ENCODE results near the gene THSD1.

The THSD1 gene

DNA sequence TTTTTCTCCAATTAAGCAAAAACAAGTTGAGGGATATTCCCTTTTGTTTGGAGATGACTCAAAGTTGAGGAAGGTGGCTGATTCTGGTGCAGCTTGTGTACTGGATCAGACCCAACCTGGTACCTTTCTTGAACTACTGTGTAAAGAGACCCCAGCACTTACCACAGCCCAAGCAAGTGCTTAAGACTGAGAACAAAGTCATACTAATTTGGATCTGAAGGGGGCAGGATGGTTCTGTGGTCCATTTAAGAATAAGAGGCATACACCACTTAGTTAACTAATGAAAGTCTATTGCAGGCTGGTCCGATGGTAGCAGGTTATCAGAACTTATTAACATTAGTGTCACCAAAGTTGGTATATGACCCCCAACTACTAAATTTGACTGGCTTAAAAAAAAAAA is 6.3 kb downstream of the THSD1 start:
- CTCF ChIA-PET, result no interaction called here
- no peak overlapping the region for H3K27ac ChIP-seq

DNA sequence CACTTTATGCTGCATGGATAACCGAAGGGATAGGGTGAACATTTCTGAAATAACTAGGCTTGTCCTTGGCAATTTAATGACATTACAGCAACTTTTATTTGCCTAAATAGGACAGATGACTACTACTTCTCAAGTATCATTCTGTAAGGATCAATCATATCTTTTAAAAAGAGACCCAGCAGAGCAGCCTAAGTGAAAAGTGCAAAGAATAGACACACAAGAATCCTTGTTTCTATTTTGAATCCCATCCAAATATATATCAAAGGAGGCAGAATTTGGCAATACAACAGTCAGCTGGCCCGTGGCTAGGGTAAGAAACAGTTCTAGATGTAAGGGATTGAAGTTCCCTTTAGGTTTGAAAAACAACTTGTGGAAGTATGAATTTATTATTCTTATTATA is 6.9 kb downstream of the THSD1 start:
- H3K27ac ChIP-seq, result no peak overlapping the region
- CTCF ChIA-PET, result interaction anchor here (0.8 kb wide), 1 partner anchor 52 kb away, joined by 4 read pairs; no protein-coding TSS in a partner anchor
- POLR2A ChIA-PET (ENCODE audit: low non-redundant PET), result no interaction called here
- TF ChIP-seq, protein P1, sequence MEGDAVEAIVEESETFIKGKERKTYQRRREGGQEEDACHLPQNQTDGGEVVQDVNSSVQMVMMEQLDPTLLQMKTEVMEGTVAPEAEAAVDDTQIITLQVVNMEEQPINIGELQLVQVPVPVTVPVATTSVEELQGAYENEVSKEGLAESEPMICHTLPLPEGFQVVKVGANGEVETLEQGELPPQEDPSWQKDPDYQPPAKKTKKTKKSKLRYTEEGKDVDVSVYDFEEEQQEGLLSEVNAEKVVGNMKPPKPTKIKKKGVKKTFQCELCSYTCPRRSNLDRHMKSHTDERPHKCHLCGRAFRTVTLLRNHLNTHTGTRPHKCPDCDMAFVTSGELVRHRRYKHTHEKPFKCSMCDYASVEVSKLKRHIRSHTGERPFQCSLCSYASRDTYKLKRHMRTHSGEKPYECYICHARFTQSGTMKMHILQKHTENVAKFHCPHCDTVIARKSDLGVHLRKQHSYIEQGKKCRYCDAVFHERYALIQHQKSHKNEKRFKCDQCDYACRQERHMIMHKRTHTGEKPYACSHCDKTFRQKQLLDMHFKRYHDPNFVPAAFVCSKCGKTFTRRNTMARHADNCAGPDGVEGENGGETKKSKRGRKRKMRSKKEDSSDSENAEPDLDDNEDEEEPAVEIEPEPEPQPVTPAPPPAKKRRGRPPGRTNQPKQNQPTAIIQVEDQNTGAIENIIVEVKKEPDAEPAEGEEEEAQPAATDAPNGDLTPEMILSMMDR (conservative IDR thresholded peaks at IDR 0.05; ENCODE audit: low read depth), result no peak
- no peak for DNase-seq (ENCODE audit: low spot score)

More for the DNA sequence above, 6.3 kb downstream of the THSD1 start:
- POLR2A ChIA-PET (ENCODE audit: low non-redundant PET), result no interaction called here
- no peak for DNase-seq (ENCODE audit: low spot score)
- TF ChIP-seq, protein P1 (conservative IDR thresholded peaks at IDR 0.05; ENCODE audit: low read depth), result no peak

DNA sequence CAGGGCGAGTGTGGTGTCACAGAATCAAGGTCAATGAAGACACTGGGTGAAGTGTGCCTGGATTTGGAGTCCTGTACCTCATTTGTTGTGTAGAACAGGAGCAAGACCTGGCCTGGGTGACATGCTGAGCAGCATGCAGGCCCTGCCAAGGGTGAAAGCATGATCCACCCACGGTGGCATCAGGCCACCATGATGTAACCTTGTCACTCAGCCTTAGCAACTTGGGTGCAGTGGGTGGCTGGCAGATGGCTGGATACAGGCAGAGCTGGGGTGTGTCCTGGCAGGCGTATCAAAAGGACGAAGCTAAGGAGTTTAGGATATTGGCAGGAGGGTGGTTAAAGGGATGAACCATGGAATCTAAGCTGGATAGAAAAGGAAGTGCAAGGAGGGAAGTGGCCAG is 10.3 kb downstream of the THSD1 start:
- TF ChIP-seq, protein P1 (conservative IDR thresholded peaks at IDR 0.05; ENCODE audit: low read depth), result no peak
- no peak for DNase-seq (ENCODE audit: low spot score)
- CTCF ChIA-PET, result interaction anchor here (1.3 kb wide), 1 partner anchor 55 kb away, joined by 3 read pairs; the partner anchor contains the start of gene VPS36
- no peak overlapping the region for H3K27ac ChIP-seq
- POLR2A ChIA-PET (ENCODE audit: low non-redundant PET), result no interaction called here

DNA sequence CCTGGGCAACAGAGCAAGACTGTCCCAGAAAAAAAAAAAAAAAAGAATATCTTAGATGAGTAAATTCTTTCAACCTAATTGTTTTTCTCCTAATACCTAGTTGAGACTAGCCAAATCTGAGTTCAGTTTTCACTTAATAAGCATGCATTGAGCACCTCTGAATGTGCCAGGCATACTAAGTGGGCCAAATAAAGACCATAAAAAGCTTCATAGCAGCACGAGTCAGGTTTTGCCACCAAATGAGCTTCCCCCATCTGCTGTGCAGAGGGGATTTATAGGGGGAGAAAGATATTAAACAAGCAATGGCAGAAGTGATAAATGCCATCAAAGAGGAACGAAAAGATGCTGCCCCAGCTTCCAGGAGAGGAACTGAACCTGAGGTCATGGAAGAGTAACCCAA is 11.4 kb downstream of the THSD1 start:
- ChIA-PET POLR2A (ENCODE audit: low non-redundant PET) (no interaction called here), CTCF (no interaction called here)
- no peak overlapping the region for H3K27ac ChIP-seq
- TF ChIP-seq, protein P1 (conservative IDR thresholded peaks at IDR 0.05; ENCODE audit: low read depth), result no peak
- DNase-seq (ENCODE audit: low spot score), result no peak

DNA sequence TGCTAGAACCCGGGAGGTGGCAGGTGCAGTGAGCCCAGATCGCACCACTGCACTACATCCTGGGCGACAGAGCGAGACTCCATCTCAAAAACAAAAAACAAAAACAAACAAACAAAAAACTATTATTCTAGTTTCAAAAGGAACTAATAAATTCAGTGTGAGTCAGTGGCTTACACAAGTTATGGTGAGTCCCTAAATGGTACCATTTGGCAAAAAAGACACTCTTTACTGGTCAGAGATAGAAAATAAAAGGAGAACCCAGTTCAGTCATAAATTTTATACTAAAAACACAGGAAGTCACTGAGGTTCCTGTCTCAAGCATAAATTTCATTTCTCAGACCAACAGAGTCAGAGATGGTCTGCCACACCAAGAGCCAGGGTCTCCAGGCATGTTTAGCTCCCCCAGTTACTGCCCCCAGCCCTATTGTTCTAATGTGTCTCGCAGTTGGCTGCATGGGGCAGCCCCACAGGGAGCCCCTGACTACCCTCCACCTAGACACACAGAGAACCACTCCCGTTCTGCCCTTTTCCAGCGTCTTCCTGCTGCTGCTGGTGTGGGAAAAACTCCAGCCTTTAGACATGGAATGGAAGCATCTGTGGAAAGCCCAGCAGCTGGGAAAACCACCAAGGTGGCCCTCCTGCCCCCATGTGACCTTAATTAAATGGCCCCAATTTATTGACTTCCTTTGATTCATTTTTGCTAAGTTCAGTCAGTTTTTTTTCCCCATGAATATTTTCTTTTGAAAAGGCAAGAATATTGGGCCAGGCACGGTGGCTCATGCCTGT is 12.2 kb downstream of the THSD1 start:
- DNase-seq (ENCODE audit: low spot score), result no peak
- TF ChIP-seq, protein P1 (conservative IDR thresholded peaks at IDR 0.05; ENCODE audit: low read depth), result no peak
- peak overlapping the region; percentile 50 for H3K27ac ChIP-seq
- CTCF ChIA-PET, result no interaction called here
- POLR2A ChIA-PET (ENCODE audit: low non-redundant PET), result no interaction called here

DNA sequence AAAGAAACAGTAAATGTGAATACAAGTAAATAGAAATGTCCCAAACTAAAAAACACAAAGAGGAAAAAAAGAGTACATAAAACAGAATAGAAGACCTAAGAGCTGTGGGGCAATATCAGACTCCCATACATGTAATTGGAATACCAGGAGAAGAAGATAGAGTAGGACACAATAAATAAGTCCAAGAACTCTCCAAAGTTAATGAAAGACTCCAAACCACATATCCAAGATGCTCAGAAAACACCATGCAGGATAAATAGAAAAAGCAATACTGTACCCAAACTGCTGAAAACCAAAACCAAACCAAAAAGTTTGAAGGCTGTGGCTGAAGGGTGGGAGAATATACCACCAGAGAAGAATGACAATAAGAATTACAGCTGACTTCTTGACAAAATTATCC is 18.3 kb downstream of the THSD1 start:
- ChIA-PET POLR2A (ENCODE audit: low non-redundant PET) (no interaction called here), CTCF (interaction anchor here (0.7 kb wide), 1 partner anchor 10 kb away, joined by 3 read pairs; no protein-coding TSS in a partner anchor)
- no peak overlapping the region for H3K27ac ChIP-seq
- TF ChIP-seq, protein P1 (conservative IDR thresholded peaks at IDR 0.05; ENCODE audit: low read depth), result no peak
- no peak for DNase-seq (ENCODE audit: low spot score)
